Measurements from ENCODE around the gene SMYD2. TPM values are rescaled to one million over a fixed set of nuclear protein-coding genes. Genes with fewer than 3 reads are reported as not detected.

SMYD2 gene
- total and polyA plus RNA-seq, 2 experiments from 2014 or later = 34.4 to 39.8 TPM

DNA sequence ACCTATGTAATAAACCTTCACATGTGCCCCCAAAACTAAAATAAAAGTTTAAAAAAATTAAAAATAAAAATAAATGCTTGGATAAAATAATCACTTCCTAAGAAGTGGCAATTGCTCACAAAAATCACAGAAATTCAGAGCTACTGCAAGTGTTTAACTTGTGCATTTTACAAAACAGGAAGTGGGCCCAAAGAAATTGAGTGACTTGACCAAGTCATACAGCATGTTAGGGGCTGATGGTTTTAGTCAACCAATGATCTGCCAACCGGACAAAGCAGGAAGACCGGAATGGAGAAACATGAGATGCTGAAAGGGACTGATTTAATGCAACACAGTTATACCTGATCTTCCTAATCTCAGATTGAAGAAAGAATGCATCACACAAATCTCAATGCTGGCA is 96.5 kb downstream of the SMYD2 start:
- H3K27ac ChIP-seq = no peak overlapping the region
- TF ChIP-seq EZH2 (IDR thresholded peaks at IDR 0.05; ENCODE audit: borderline replicate concordance) = no peak
- TF ChIP-seq EZH2phosphoT487 (IDR thresholded peaks at IDR 0.05; ENCODE audit: low read depth, severe bottlenecking, unreplicated experiment) = no peak
- TF ChIP-seq CTCF (IDR thresholded peaks at IDR 0.05; ENCODE audit: poor library complexity) = no peak
- no peak for DNase-seq (ENCODE audit: low spot score)
- H2AFZ ChIP-seq = no peak overlapping the region
- H3K4me2 ChIP-seq = no peak overlapping the region
- H3K4me1 ChIP-seq (ENCODE audit: insufficient read depth) = peaks cover 10% of the 10 kb centered on the region
- H3K9me3 ChIP-seq (ENCODE audit: low read depth) = no peaks in the 10 kb centered on the region
- H3K79me2 ChIP-seq = no peaks in the 10 kb centered on the region
- peaks cover 5% of the 10 kb centered on the region for H3K36me3 ChIP-seq (replicated peaks; ENCODE audit: insufficient read depth, low read depth)
- 90% methylated on average over 2 of the region's 2 CpGs for WGBS (ENCODE audit: low lambda C conversion rate, missing lambda C conversion rate)
- no peaks in the 10 kb centered on the region for H4K20me1 ChIP-seq (ENCODE audit: insufficient read depth, poor library complexity, severe bottlenecking)
- H3K27me3 ChIP-seq = no peaks in the 10 kb centered on the region
- no peaks in the 10 kb centered on the region for H3K9me2 ChIP-seq (replicated peaks; ENCODE audit: insufficient read depth)
- H3K4me3 ChIP-seq = no peak overlapping the region

DNA sequence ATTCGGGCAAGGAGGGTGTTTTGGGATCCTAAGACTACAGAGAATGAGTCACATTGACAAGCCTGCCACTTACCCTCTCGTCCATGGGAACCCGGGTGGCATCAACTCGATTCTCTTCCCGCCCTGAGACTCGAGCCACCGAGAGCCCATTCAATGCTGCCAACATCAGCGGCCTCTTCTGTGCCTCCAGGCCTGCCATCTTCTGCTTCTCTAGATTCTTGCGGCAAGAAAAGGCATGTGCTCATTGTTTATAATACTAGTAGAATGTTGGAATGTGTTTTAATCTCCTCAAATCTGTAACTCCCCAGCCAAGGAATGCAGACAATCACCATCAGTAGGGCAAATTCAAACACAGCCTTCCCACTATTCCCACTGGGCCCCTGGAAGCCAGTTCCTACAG is 96.9 kb downstream of the SMYD2 start:
- 72% methylated on average over 9 of the region's 9 CpGs for WGBS (ENCODE audit: low lambda C conversion rate, missing lambda C conversion rate)
- TF ChIP-seq CTCF (IDR thresholded peaks at IDR 0.05; ENCODE audit: poor library complexity) = no peak
- TF ChIP-seq EZH2 (IDR thresholded peaks at IDR 0.05; ENCODE audit: borderline replicate concordance) = no peak
- TF ChIP-seq EZH2phosphoT487 (IDR thresholded peaks at IDR 0.05; ENCODE audit: low read depth, severe bottlenecking, unreplicated experiment) = no peak
- Histone ChIP-seq H3K4me1 (ENCODE audit: insufficient read depth) (peaks cover 10% of the 10 kb centered on the region), H3K9me3 (ENCODE audit: low read depth) (no peaks in the 10 kb centered on the region), H3K4me2 (peak overlapping the region; percentile 3), H3K36me3 (replicated peaks; ENCODE audit: insufficient read depth, low read depth) (peaks cover 5% of the 10 kb centered on the region), H3K9me2 (replicated peaks; ENCODE audit: insufficient read depth) (no peaks in the 10 kb centered on the region), H3K27me3 (no peaks in the 10 kb centered on the region), H3K79me2 (no peaks in the 10 kb centered on the region), H2AFZ (no peak overlapping the region), H4K20me1 (ENCODE audit: insufficient read depth, poor library complexity, severe bottlenecking) (no peaks in the 10 kb centered on the region), H3K4me3 (no peak overlapping the region), H3K27ac (no peak overlapping the region)
- DNase-seq (ENCODE audit: low spot score) = no peak

DNA sequence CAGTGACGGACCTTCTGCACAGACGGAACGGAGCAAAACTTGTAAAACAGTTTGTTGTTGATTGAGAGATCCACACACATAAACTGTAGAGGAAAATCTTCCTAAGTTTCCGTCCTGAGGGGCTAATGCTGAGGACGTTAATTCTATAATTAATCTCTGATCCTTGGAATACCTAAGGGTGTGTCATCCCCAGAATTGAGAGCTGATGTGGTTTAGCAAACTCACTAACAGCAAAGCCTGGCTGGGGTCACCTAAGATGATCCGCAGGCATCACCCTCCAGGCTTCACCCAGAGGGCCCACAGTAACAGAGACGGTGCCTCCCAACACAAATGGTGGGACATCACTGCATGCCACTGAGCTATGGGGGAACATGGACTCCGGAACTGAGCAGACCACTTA is 97.5 kb downstream of the SMYD2 start:
- H3K27ac ChIP-seq = no peak overlapping the region
- H3K9me2 ChIP-seq (replicated peaks; ENCODE audit: insufficient read depth) = no peaks in the 10 kb centered on the region
- no peak for TF ChIP-seq EZH2 (IDR thresholded peaks at IDR 0.05; ENCODE audit: borderline replicate concordance)
- no peak for TF ChIP-seq EZH2phosphoT487 (IDR thresholded peaks at IDR 0.05; ENCODE audit: low read depth, severe bottlenecking, unreplicated experiment)
- TF ChIP-seq CTCF (IDR thresholded peaks at IDR 0.05; ENCODE audit: poor library complexity) = no peak
- 72% methylated on average over 8 of the region's 8 CpGs for WGBS (ENCODE audit: low lambda C conversion rate, missing lambda C conversion rate)
- no peaks in the 10 kb centered on the region for H3K79me2 ChIP-seq
- peaks cover 10% of the 10 kb centered on the region for H3K4me1 ChIP-seq (ENCODE audit: insufficient read depth)
- no peak overlapping the region for H3K4me3 ChIP-seq
- H4K20me1 ChIP-seq (ENCODE audit: insufficient read depth, poor library complexity, severe bottlenecking) = no peaks in the 10 kb centered on the region
- DNase-seq (ENCODE audit: low spot score) = no peak
- peaks cover 5% of the 10 kb centered on the region for H3K36me3 ChIP-seq (replicated peaks; ENCODE audit: insufficient read depth, low read depth)
- H2AFZ ChIP-seq = no peak overlapping the region
- H3K27me3 ChIP-seq = no peaks in the 10 kb centered on the region
- no peaks in the 10 kb centered on the region for H3K9me3 ChIP-seq (ENCODE audit: low read depth)
- H3K4me2 ChIP-seq = no peak overlapping the region
